NCI-H2227 (cell line): ENCODE data around the gene CAPN7.
"Not testable (repeated sequence)": the region's sequence is repeated elsewhere in the genome, so short reads cannot be mapped to it uniquely, and the experiment has no call there.

Experiments used
- DNase-seq: peaks from one replicate; lab custom pipeline; 2025; ENCODE audit not compliant: unreplicated experiment; lab: John Stamatoyannopoulos, UW

The CAPN7 gene

GRCh38 chr3:15205934-15206661 lies at the start of gene CAPN7:
CAPN7 (plus strand) TSS chr3:15206246; CDS start chr3:15206496, 250 bp downstream.
- no peak for DNase-seq

DNA sequence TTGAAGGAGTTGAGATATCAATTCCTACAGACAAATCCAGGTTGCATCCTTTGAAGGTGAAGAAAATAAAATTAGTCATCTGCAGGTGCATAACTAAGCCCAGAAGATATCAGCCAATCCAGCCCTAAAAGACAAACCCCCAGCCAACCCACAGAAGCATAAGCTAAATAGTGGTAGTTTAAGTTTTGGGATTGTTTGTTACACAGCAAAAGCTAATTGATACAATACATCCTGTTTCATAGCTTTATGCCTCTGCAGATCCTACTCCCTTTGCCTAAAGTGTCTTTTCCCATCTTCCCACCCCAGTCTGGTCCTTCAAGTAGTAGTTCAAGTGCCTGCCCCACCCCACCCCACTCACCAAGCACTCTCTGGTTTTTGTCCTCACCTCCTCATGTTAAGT lies 48.6 kb upstream of the CAPN7 start:
- no peak for DNase-seq

- no peak for DNase-seq
These were observed 46.4 kb upstream of the CAPN7 start for GRCh38 chr3:15159501-15160136.

DNA sequence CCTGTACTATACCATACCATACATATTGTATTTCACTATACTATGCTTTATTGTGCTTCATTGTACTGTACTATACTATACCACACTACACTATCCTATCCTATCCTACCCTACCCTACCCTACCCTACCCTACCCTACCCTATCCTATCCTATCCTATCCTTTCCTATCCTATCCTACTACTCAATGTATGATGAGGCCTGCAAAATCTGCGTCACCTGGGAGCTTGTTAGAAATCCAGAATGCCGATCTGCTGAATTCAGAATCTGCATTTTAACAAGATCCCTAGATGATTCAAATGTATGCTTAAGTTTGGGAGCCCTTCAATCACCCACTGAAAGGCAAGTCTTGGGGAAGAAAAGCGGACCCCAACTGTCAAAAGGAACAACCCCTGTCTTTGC lies 45.4 kb upstream of the CAPN7 start:
- no peak for DNase-seq

GRCh38 chr3:15161133-15161532 lies 44.9 kb upstream of the CAPN7 start:
- DNase-seq, result no peak

DNA sequence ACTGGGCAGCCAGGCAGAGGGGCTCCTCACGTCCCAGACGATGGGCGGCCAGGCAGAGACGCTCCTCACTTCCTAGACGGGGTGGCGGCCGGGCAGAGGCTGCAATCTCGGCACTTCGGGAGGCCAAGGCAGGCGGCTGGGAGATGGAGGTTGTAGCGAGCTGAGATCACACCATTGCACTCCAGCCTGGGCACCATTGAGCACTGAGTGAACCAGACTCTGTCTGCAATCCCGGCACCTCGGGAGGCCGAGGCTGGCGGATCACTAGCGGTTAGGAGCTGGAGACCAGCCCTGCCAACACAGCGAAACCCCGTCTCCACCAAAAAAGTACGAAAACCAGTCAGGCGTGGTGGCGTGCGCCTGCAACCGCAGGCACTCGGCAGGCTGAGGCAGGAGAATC lies 42.4 kb upstream of the CAPN7 start:
- DNase-seq, result not testable (repeated sequence)

DNA sequence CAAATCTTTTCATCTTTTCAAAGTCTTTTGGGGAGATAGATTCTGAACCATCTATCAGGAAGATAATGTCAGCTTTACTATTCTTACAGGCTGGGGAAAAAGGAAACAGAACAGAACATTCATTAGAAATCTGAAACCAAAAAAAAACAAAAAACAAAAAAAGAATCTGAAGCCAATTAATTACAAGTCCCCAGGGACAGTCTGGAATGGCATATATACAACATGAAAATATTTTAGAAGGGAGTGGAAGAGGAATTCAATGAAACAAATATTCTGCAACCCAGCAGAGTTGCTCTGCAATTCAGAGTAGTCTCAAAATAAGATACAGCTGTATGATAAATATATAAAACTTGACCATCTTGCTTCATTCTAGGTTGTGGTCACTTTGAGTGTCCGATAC lies 41.7 kb upstream of the CAPN7 start:
- no peak for DNase-seq

- no peak for DNase-seq
These were observed 41.0 kb upstream of the CAPN7 start for GRCh38 chr3:15165061-15165460.

DNA sequence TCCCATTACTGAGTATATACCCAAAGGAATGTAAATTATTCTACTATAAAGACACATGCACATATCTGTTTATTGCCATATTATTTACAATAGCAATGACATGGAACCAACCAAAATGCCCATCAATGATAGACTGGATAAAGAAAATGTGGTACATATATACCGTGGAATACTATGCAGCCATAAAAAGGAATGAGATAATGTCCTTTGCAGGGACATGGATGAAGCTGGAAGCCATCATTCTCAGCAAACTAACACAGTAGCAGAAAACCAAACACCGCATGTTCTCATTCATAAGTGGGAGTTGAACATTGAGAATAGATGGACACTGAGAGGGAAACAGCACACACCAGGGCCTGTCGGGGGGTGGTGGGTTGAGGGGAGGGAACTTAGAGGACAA lies 39.7 kb upstream of the CAPN7 start:
- DNase-seq, result not testable (repeated sequence)

DNA sequence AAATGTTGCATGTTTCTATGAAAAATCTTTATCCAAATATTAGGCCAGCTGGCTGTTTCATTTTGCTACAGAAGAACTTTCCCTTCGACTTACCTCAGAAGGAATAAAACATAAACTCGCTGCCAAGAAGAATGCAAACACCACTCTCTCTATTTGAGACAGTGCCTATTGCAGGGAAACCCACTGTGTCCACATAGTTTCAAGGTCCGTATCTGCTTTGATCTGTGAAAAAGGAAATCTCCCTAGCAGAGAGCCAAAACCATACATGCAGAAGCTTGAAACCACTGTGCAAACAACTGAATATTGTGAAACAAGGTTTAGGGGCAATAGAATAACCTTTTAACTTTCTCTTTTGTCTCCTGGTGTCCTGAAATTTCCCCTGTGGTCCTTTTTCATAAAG lies 35.0 kb upstream of the CAPN7 start:
- no peak for DNase-seq

DNA sequence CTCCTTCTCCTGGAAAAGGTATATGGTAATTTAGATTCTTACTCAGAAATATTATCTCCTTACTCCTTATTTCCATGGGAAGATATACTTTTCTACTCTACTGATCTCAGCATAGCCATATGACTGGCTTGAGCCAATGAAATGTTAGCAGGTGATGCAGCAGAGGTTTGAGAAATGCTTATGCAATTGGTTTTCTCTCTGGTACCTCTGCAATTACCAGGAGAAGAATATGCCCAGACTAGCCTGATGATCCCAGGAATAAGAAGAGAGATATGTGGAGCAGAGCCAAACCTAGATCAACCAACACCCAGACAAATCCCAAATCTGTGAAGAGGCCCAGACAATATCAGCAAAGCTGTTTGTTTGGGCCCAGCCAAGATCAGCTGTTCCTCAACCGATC lies 33.2 kb upstream of the CAPN7 start:
- no peak for DNase-seq

- DNase-seq, result no peak
These were observed 31.1 kb upstream of the CAPN7 start for GRCh38 chr3:15174953-15175352.

DNA sequence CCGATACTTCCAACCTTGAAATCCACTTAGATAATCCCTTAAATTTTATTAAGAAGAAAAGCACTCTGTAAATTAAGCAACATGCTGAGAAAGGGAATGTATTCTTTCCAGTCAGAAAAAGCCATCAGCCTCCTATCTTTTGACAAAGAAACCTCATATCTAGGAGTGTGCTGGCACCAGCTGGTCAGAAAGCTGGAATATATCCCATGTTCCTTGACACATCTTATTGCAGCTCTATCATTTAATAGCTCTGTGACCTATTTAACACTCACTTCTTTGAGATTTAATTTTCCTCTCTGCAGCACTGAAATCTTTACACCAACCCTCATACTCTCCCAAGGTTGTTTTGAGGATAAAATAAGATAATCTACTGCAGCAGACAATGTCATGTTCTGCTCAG lies 30.4 kb upstream of the CAPN7 start:
- no peak for DNase-seq

DNA sequence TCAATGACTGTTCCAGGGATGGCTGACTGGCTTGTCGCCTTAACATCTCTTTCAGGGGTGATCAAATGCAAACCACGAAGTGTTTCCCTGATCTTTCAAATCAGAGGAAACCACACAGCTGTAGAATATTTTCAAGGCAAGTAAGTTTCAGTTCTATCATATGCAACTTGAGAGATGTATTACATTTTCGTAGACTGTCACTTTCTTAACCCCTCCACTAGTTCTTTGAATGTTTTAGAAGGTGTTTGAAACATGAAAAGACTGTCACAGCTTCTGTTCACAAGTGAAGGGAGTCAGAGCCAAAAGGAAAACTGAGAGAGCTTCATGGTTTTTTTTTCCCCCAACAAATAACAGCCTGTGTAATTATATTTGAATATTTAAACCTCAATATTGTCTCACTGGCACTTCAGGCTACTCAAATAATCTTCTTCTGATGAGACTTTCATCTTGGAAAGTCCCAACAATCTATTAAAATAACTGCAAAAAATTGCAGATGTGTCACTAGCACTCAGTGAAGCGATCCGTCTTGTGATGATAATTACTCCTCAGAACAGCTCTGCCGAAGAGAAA lies 25.9 kb upstream of the CAPN7 start:
- peak; percentile 0 for DNase-seq

DNA sequence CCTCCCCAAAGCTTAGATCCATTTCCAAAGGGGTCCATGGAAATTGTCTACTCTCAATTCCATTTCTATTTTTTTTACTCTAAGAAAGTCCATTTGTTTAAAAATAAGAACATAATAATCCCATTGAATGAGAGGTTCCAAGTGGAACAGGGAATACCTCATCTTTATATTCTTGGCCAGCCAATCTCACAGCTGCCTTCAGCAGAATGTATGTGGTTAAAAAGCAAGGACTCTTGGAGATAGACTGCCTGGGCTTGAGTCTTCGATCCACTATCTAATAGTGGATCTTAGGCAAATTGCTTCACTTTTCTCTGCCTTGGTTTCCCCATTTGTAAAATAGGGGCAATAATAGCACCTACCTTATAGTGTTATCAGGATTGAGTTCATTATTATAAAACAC lies 24.5 kb upstream of the CAPN7 start:
- DNase-seq, result no peak

DNA sequence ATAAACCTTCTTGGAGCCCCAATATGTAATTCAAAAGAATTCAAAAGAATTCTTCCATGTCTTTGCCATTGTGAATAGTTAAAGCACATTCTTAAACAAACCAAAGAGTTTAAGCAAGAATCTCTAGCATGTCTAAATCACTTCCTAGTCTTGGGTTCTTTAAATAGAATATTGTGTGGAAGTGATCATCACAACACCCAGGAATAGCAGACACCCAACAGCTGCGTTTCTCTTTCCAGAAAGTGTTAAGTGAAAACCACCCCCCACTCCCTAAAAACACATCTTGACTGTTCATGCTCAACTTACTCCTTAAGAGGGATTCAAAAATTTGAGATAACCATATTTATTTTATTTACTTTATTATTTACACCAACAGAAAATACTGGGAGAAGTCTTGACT lies 24.1 kb upstream of the CAPN7 start:
- DNase-seq, result no peak

DNA sequence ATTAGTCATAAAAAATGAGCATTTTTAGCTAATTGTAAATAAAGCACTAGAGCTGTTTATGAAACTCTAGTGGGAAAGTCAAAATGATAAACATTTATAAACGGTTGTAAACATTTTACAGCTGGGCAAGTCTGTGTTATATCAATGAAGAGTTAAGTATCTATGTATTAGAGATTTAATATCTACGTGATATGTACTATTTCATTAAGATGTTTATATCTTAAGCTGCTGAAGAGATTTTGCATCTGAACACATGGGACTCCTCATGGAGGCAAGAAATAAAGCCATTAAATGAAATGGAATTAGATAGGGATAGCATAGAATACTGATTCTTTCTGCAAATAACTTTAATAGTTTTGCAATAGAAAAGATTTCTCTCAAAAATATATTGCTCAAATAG lies 23.0 kb upstream of the CAPN7 start:
- no peak for DNase-seq

DNA sequence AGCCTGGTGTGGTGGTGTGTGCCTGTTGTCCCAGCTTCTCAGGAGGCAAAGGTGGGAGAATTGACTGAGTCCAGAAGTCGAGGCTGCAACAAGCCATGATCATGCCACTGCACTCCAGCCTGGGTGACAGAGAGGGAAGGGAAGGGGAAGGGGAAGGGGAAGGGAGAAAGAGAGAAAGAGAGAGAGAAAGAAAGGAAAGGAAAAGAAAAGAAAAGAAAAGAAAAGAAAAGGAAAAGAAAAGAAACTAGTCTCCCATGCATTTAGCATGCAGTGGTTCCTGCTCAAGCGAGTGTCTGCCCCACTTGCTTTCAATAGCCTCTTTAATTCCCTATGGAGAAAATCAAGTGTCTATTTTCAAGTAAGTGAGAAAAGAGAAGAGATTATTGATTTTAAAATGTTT lies 20.6 kb upstream of the CAPN7 start:
- no peak for DNase-seq

GRCh38 chr3:15186101-15186476 lies 20.0 kb upstream of the CAPN7 start:
- no peak for DNase-seq

DNA sequence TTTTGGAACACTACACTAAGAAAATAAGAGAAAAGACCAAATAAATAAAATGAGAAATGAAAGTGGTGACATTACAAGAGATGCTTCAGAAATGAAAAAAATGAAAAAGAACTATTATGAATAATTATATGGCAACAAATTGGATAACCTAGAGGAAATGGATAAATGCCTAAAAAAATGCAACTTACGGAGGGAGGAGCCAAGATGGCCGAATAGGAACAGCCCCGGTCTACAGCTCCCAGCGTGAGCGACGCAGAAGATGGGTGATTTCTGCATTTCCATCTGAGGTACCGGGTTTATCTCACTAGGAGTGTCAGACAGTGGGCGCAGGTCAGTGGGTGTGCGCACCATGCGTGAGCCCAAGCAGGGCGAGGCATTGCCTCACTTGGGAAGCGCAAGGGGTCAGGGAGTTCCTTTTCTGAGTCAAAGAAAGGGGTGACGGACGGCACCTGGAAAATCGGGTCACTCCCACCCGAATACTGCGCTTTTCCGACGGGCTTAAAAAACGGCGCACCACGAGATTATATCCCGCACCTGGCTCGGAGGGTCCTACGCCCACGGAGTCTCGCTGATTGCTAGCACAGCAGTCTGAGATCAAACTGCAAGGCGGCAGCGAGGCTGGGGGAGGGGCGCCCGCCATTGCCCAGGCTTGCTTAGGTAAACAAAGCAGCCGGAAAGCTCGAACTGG lies 19.4 kb upstream of the CAPN7 start:
- not testable (repeated sequence) for DNase-seq

DNA sequence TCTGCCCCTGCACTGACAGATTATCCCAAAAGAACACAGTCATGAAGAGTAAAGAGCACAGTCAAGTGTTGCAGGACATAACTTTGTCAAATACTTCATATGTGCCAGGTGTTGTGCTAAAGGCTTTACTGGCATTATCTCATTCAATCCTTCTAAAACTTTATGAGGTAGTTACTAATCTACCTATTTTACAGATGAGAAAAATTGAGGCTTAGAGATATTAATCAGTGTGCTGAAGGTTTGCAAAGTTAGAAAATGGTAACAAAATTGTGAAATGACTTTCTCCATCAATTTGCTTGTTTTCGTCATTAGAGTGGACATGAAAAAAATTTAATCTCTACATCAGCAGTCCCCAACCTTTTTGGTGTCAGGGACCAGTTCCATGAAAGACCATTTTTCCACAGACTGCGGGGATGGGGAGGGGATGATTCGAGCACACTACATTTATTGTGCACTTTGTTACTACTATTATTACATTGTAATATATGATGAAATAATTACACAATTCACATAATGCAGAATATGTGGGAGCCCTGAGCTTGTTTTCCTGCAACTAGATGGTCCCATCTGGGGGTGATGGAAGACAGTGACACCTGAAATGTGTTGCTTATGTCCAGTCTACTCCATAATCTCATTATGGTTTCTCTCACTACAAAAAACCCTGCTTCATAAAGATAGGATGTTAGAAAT lies 8.6 kb upstream of the CAPN7 start:
- DNase-seq, result no peak
